Tibial artery (tissue), 4 donors: Measurements from ENCODE around the gene RHBDD1.

Source experiments
- DNase-seq, 2 donors: peaks; one replicate each; pipeline ENCODE4 v3.0.0-alpha.2; 2019
- H3K27ac ChIP-seq, 2 donors: fragments of 200-600 bp; sonication (generic) in 1 of 2; 1 replicate in 1 of 2; 2 replicates in 1 of 2; pipeline ENCODE4 v1.5.1; 2018 to 2019; ENCODE audit warnings: mild to moderate bottlenecking in 1 of 2
- H3K27me3 ChIP-seq, 2 donors: fragments of 200-600 bp; sonication (generic) in 1 of 2; one replicate each; pipeline versions ENCODE4 v1.5.1 to v1.6.0; 2016 to 2019
- H3K36me3 ChIP-seq, 3 donors: fragments of 200-600 bp; sonication (generic) in 2 of 3; one replicate each; pipeline ENCODE4 v1.5.1; 2016 to 2019; ENCODE audit warnings: mild to moderate bottlenecking in 2 of 3
- H3K4me1 ChIP-seq, 4 donors: fragments of 200-600 bp; sonication (generic) in 2 of 4; 1 replicate in 3 of 4; 2 replicates in 1 of 4; pipeline ENCODE4 v1.5.1; 2016 to 2019
- H3K4me3 ChIP-seq, 2 donors: fragments of 200-600 bp; sonication (generic) in 1 of 2; 1 replicate in 1 of 2; 2 replicates in 1 of 2; pipeline ENCODE4 v1.5.1; 2018 to 2019; ENCODE audit warnings: mild to moderate bottlenecking in 2 of 2
- H3K9me3 ChIP-seq, 3 donors: fragments of 200-600 bp; sonication (generic) in 1 of 3; one replicate each; pipeline ENCODE4 v1.5.1; 2016 to 2019
- intact Hi-C: fragments of 100-400 bp; cut with DNase I; formaldehyde crosslinking; loops from one replicate; pipeline ENCODE4 v1.15.0; 2023; ENCODE audit warnings: low total_unique reads
- TF ChIP-seq, protein P1 (sequence below), 2 experiments: fragments of 200-600 bp in 1 of 2; fragments of 450-650 bp in 1 of 2; IDR thresholded peaks; one replicate each; pipeline ENCODE4 v1.5.1; 2017 to 2019; ENCODE audit warnings: antibody characterized with exemption in 2 of 2, mild to moderate bottlenecking in 1 of 2, moderate library complexity in 1 of 2

Gene RHBDD1

DNA sequence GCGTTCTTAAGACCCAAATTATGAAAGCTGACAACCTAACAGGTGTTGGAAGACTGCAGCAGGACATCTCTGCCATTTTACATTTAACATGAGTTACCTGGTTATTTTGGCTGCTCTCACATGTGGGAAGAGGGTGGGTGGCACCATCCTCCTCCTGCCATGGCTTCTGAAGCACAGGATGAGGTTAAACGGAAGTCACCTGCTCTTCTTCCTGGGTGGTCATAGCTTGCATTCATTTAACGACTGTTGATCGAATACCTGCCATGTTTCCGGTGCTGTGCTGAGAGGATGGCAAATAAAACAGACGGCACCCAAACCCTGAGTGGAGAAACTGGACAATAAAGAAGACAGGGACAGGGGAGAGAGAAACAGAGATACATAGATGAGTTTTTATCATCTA, 118.0 kb downstream of the RHBDD1 start:
- Histone ChIP-seq H3K4me3 (no peak overlapping the region), H3K9me3 (no peaks in the 10 kb centered on the region), H3K36me3 (no peaks in the 10 kb centered on the region), H3K27ac (peak overlapping the region; percentile 61 to 67), H3K27me3 (no peaks in the 10 kb centered on the region), H3K4me1 (peaks cover 6 to 37% (median 17%) of the 10 kb centered on the region in 4 donors)
- intact Hi-C loops: no loop called here
- no peak for DNase-seq
- TF ChIP-seq, protein P1, sequence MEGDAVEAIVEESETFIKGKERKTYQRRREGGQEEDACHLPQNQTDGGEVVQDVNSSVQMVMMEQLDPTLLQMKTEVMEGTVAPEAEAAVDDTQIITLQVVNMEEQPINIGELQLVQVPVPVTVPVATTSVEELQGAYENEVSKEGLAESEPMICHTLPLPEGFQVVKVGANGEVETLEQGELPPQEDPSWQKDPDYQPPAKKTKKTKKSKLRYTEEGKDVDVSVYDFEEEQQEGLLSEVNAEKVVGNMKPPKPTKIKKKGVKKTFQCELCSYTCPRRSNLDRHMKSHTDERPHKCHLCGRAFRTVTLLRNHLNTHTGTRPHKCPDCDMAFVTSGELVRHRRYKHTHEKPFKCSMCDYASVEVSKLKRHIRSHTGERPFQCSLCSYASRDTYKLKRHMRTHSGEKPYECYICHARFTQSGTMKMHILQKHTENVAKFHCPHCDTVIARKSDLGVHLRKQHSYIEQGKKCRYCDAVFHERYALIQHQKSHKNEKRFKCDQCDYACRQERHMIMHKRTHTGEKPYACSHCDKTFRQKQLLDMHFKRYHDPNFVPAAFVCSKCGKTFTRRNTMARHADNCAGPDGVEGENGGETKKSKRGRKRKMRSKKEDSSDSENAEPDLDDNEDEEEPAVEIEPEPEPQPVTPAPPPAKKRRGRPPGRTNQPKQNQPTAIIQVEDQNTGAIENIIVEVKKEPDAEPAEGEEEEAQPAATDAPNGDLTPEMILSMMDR (IDR thresholded peaks at IDR 0.05): no peak

DNA sequence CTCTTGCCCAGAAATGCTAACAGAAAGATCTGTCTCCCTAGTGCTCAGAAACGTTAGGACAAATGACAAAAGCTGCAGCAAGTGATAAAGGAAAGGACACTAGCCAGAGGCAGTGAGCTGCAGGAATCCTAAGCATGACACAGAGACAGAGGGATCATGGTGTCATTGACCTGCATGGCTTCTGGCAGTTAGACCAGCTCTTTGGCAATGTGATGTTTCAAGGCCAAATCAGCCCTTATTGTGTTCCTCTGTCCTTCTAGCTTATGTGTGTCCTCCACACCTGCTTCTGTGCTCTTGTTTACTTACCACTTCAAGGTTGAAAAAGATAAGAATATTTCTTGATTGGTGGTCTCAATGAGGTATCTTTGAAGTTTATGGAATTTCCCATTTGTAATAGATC, 120.8 kb downstream of the RHBDD1 start:
- Histone ChIP-seq H3K4me3 (no peak overlapping the region), H3K9me3 (no peaks in the 10 kb centered on the region), H3K27ac (no peak overlapping the region), H3K27me3 (no peaks in the 10 kb centered on the region), H3K36me3 (no peaks in the 10 kb centered on the region), H3K4me1 (peaks cover 6 to 37% (median 17%) of the 10 kb centered on the region in 4 donors)
- TF ChIP-seq, protein P1 (IDR thresholded peaks at IDR 0.05): no peak
- intact Hi-C loops: no loop called here
- no peak for DNase-seq

DNA sequence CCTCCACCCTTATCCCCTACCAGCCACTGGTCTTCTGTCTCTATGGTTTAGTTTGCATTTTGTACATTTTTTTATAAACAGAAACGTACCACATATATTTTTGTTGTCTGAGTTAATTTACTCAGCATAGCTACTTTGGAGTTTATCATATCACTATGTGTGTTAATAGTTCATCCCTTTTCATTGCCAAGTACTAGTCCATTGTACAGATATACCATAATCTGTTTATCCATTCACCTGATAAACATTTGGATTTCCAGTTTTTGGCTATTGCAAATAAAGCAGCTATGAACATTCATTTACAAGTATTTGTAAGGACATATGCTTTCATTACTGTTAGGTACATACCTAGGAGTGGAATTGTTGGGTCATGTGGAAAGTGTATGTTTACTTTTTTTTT, 123.6 kb downstream of the RHBDD1 start:
- Histone ChIP-seq H3K4me3 (no peak overlapping the region), H3K36me3 (no peaks in the 10 kb centered on the region), H3K27me3 (no peaks in the 10 kb centered on the region), H3K27ac (no peak overlapping the region), H3K9me3 (no peaks in the 10 kb centered on the region), H3K4me1 (peaks cover 0 to 26% (median 15%) of the 10 kb centered on the region in 4 donors)
- TF ChIP-seq, protein P1 (IDR thresholded peaks at IDR 0.05): no peak
- DNase-seq: no peak
- intact Hi-C loops: no loop called here

DNA sequence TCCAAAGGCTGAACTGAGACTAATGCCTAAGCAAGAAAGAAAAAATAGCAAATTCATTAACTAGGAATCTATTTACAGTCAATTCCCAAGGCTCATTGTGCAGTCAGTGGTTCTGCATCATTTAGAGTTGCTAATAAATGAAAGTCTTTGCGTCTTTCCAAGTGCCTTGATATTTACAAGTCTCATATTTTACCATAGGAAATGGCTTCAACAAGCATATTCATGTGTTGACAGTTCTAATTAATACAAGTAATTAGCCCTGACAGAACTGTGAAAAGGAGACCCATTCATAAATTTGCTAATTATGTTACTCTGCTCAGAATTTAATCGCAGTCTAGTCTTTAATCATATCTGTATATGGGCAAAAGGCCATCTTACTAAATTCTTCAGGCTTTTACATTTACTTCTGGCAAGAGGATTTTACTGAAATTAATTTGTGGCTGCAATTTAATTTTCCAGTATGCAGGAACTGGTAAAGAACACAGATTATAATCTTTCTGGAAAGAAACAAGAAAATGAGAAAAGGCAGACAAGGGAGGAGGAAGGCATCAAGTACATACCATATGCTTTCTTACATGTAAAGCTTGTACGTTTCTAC, 126.4 kb downstream of the RHBDD1 start:
- Histone ChIP-seq H3K27me3 (no peaks in the 10 kb centered on the region), H3K4me1 (peaks cover 0 to 12% (median 7%) of the 10 kb centered on the region in 4 donors), H3K4me3 (no peak overlapping the region), H3K27ac (no peak overlapping the region), H3K36me3 (no peaks in the 10 kb centered on the region), H3K9me3 (no peaks in the 10 kb centered on the region)
- DNase-seq: no peak
- TF ChIP-seq, protein P1 (IDR thresholded peaks at IDR 0.05): no peak
- intact Hi-C loops: no loop called here

DNA sequence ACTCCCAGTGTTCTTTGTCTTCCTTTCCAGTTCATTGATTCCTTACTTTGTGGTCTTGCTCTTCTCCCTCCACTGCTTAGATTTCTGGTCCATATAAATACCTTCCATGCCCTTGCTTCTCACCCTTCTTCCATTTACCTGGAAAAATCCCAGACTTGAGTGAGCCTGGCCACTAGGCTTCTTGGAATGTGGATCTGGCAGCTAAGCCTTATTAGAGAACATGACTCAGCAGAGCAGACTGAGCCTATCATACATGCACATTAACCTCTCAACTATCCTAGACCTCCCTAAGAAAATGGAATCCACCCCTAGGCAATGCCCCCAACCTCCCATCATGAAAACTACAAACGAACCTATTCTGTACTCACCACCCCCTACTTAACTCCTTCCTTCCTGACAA, 127.7 kb downstream of the RHBDD1 start:
- DNase-seq: no peak
- Histone ChIP-seq H3K4me1 (peaks cover 0 to 12% (median 7%) of the 10 kb centered on the region in 4 donors), H3K9me3 (no peaks in the 10 kb centered on the region), H3K36me3 (no peaks in the 10 kb centered on the region), H3K27me3 (no peaks in the 10 kb centered on the region), H3K4me3 (no peak overlapping the region), H3K27ac (no peak overlapping the region)
- TF ChIP-seq, protein P1 (IDR thresholded peaks at IDR 0.05): no peak
- intact Hi-C loops: no loop called here

DNA sequence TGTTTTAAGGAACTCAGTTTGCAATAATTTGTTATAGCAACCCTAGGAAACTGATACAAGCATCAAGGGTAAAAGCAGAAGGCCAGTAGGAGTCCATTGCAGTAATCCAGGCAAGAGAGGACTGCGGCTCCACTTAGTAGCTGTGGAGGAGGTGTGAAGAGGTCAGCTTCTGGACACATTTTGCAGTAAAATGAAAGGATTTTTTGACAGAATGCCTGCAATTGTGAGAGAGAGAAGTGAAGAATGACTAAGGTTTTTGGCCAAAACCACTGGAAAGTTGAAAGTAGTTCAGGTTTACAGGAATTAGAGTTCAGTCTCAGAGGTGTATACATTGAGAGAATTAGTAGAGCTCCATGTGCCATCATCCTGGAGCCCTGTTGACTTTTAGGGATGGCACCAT, 129.5 kb downstream of the RHBDD1 start:
- H3K4me3 ChIP-seq: no peak overlapping the region
- TF ChIP-seq, protein P1 (IDR thresholded peaks at IDR 0.05): no peak
- H3K4me1 ChIP-seq: peaks cover 0 to 31% (median 7%) of the 10 kb centered on the region in 4 donors
- no peak for DNase-seq
- no peaks in the 10 kb centered on the region for H3K36me3 ChIP-seq
- no peak overlapping the region for H3K27ac ChIP-seq
- intact Hi-C loops: no loop called here
- H3K9me3 ChIP-seq: no peaks in the 10 kb centered on the region
- no peaks in the 10 kb centered on the region for H3K27me3 ChIP-seq
